ENCODE results near the gene RSAD2. TPM values are rescaled to one million over a fixed set of nuclear protein-coding genes. Genes with fewer than 3 reads are reported as not detected.

RSAD2 gene
- total RNA-seq, 1 experiment from 2014 or later: 37.2 TPM

DNA sequence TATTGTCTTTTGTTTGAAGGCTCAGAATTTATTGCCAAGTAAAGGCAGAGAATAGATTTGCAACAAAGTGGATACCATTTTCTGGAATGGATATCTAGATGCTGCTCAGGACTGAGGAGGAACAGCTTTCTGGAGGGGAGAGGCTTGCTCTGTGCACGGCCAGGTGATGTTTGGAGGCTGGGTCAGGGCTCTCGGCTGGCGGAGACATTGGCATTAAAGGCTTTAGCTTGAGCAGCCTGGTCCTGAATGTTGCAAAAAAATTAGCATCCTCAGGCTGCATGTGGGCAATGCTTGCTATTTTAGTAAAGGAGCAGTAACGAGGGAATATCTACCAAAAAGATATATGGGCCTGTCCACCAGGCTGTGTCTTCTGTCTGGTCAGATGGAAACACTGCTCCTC, 60.0 kb downstream of the RSAD2 start:
- H3K4me3 Mint-ChIP-seq (ENCODE audit: low read depth, unreplicated experiment): no peak overlapping the region
- no TSS peak for BruUV-seq (replicated peaks)
- H3K27me3 Mint-ChIP-seq (ENCODE audit: unreplicated experiment): no peaks in the 10 kb centered on the region
- intact Hi-C loops (cut with micrococcal nuclease; ENCODE audit: unreplicated experiment): no loop called here
- H3K36me3 Mint-ChIP-seq (ENCODE audit: insufficient read depth, unreplicated experiment): no peaks in the 10 kb centered on the region
- no peak for DNase-seq
- CTCF ChIA-PET: no interaction called here
- no peaks in the 10 kb centered on the region for H3K9me3 Mint-ChIP-seq (ENCODE audit: low read depth, unreplicated experiment)
- no peak overlapping the region for H3K27ac Mint-ChIP-seq (ENCODE audit: unreplicated experiment)
- no peak for TF ChIP-seq CTCF (IDR thresholded peaks at IDR 0.05; ENCODE audit: unreplicated experiment)
- no peaks in the 10 kb centered on the region for H3K4me1 Mint-ChIP-seq (ENCODE audit: low read depth, unreplicated experiment)

DNA sequence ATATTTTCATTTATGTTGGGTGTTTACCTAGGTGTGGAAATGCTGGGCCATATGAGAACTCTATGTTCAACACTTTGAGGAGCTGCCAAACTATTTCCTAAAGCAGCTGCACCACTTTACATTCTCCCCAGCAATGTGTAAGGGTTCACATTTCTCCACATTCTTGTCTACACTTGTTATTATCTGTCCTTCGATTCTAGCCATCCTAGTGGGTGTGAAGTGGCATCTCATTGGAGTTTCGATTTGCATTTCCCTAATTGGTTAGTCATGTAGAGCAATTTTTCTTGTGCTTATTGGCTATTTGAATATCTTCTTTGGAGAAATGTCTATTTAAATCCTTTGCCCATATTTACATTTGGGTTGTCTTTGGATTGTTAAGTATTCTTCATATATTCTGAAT, 61.5 kb downstream of the RSAD2 start:
- H3K4me1 Mint-ChIP-seq (ENCODE audit: low read depth, unreplicated experiment): no peaks in the 10 kb centered on the region
- no peaks in the 10 kb centered on the region for H3K9me3 Mint-ChIP-seq (ENCODE audit: low read depth, unreplicated experiment)
- no peaks in the 10 kb centered on the region for H3K27me3 Mint-ChIP-seq (ENCODE audit: unreplicated experiment)
- CTCF ChIA-PET: interaction anchor here (0.6 kb wide), 2 partner anchors 441 to 1741 kb away, joined by 3 to 7 read pairs; no protein-coding TSS in a partner anchor
- H3K4me3 Mint-ChIP-seq (ENCODE audit: low read depth, unreplicated experiment): no peak overlapping the region
- H3K27ac Mint-ChIP-seq (ENCODE audit: unreplicated experiment): no peak overlapping the region
- TF ChIP-seq CTCF (IDR thresholded peaks at IDR 0.05; ENCODE audit: unreplicated experiment): no peak
- no peak for DNase-seq
- no peaks in the 10 kb centered on the region for H3K36me3 Mint-ChIP-seq (ENCODE audit: insufficient read depth, unreplicated experiment)
- BruUV-seq (replicated peaks): no TSS peak
- intact Hi-C loops (cut with micrococcal nuclease; ENCODE audit: unreplicated experiment): no loop called here

DNA sequence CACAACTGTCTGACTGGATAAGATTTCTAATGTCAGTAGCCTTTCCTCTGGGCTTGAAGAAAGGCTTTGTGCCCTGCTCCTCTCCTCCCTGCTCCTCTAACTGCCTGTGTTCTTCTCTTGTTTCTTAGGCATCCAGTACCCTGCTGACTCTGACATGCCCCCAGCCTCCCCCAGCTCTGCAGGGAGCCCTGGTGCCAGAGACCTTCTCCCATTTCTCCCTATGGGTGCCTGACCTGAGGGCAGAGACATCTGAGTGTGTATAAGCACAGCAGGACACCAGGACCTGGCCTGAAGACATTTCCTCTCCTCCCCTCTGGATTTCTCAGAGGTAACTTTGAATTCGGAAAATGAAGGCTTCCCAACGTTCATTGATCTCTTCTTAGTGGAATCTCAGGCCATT, 63.2 kb downstream of the RSAD2 start:
- no peaks in the 10 kb centered on the region for H3K36me3 Mint-ChIP-seq (ENCODE audit: insufficient read depth, unreplicated experiment)
- no peak overlapping the region for H3K27ac Mint-ChIP-seq (ENCODE audit: unreplicated experiment)
- H3K4me1 Mint-ChIP-seq (ENCODE audit: low read depth, unreplicated experiment): peaks cover 6% of the 10 kb centered on the region
- no TSS peak for BruUV-seq (replicated peaks)
- H3K27me3 Mint-ChIP-seq (ENCODE audit: unreplicated experiment): no peaks in the 10 kb centered on the region
- H3K9me3 Mint-ChIP-seq (ENCODE audit: low read depth, unreplicated experiment): no peaks in the 10 kb centered on the region
- no peak for TF ChIP-seq CTCF (IDR thresholded peaks at IDR 0.05; ENCODE audit: unreplicated experiment)
- no peak for DNase-seq
- CTCF ChIA-PET: no interaction called here
- no peak overlapping the region for H3K4me3 Mint-ChIP-seq (ENCODE audit: low read depth, unreplicated experiment)
- intact Hi-C loops (cut with micrococcal nuclease; ENCODE audit: unreplicated experiment): no loop called here

DNA sequence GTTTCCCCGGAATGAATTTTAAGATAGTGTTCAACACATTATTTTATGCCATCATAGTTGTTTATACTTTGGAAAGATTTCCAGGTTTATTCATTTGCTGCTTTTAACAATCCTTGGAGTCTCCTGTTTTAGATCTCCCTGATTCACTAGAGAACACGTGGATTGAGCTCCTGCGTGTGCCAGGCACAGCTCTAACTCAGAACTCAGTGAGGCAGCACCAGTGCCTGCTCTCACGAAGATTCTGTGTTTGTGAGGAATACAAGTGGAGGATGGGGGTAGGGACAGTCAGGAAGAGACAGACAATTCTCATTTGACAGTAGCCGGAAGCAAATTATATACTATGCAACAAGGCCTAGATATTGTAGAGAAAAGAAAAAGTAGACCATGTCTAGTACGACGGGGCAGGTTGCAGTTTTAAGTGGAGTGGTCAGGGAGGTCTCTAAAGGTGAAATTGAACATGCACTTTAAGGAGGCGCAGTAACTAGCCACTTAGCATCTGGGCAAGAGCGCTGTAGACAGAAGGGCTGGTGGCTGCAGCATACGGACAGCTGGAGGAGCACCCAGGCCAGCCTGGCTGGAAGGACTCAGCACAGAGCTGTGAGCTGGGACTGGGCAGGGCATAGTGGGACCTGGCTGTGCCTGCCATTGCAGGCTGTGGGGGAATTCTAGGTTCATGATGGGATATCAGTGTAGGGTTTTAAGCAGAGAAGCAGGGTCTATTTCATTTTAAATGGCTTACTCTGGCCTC, 63.9 kb downstream of the RSAD2 start:
- no peak for DNase-seq
- Mint-ChIP-seq H3K27me3 (ENCODE audit: unreplicated experiment) (no peaks in the 10 kb centered on the region), H3K9me3 (ENCODE audit: low read depth, unreplicated experiment) (no peaks in the 10 kb centered on the region), H3K27ac (ENCODE audit: unreplicated experiment) (no peak overlapping the region), H3K36me3 (ENCODE audit: insufficient read depth, unreplicated experiment) (no peaks in the 10 kb centered on the region), H3K4me1 (ENCODE audit: low read depth, unreplicated experiment) (peaks cover 9% of the 10 kb centered on the region), H3K4me3 (ENCODE audit: low read depth, unreplicated experiment) (no peak overlapping the region)
- TF ChIP-seq CTCF (IDR thresholded peaks at IDR 0.05; ENCODE audit: unreplicated experiment): no peak
- BruUV-seq (replicated peaks): no TSS peak
- CTCF ChIA-PET: interaction anchor here (1.1 kb wide), 1 partner anchor 91 kb away, joined by 3 read pairs; no protein-coding TSS in a partner anchor
- intact Hi-C loops (cut with micrococcal nuclease; ENCODE audit: unreplicated experiment): no loop called here
